GM21515 (cell line): ENCODE measurements around the gene GRXCR2.
"Not testable (repeated sequence)": the region's sequence is repeated elsewhere in the genome, so short reads cannot be mapped to it uniquely, and the experiment has no call there.

Source experiments
- ATAC-seq: cut with Tn5 transposase; IDR thresholded peaks from one replicate; pipeline ENCODE4 v1.9.1; 2021; ENCODE audit not compliant: unreplicated experiment

The GRXCR2 gene

DNA sequence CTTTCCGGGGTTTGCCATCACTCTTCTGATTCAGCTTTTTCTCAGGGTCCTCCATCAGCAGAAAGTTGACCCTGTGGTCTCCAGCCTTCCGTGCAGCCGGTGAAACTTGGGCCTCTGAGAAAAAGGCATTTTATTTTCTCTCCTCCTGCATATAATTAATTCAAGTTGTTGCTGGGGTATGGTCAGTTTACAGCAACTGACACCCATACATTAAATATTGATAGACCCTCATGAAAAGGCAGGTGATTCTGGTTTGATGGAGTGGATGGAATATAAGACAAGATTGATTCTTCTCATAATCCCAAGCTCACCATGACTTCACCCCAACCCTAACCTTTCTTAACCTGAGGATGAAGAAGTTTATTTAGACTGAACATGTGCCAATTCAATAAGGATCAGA is at the start of gene GRXCR2:
Gene GRXCR2, minus strand, starts transcription at position 101 of the 400 bp plus-strand sequence. Its CDS starts 46 bp downstream, at position 55.
- ATAC-seq = no peak

GRCh38 chr5:145922059-145922458 is 49.2 kb upstream of the GRXCR2 start:
- ATAC-seq = no peak

- ATAC-seq = no peak
Observed at GRCh38 chr5:145921211-145921610, 48.4 kb upstream of the GRXCR2 start.

DNA sequence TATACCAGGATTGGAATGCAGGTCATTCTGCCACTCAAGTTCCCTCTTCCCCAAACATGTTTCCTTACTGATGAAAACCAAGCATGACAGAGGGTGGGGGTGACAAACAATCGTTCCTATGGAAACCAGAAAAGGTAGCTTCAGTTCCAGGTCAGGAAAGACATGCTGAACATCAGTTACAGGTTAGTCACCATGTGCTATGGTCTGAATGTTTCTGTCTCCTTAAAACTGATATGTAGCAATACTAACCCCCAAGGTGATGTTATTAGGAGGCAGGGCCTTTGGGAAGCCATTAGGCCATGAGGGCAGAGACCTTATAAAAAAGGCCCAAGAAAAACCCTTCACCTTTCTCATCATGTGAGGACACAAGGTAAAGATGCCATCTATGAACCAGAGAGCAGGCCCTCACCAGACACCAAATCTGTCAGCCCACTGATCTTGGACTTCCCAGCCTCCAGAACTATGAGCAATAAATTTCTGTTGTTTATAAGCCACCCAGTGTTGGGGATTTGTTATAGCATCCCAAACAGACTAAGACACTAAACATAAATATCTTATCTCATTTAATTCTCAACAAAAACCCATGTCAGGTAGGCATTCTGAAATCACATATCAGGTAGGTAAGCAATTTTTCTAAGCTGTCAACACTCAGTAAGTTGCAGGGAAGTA is 47.9 kb upstream of the GRXCR2 start:
- ATAC-seq = no peak

- ATAC-seq = no peak
Observed at GRCh38 chr5:145919413-145919812, 46.6 kb upstream of the GRXCR2 start.

GRCh38 chr5:145918397-145918796 is 45.6 kb upstream of the GRXCR2 start:
- ATAC-seq = no peak

- ATAC-seq = no peak
Observed at GRCh38 chr5:145917288-145917687, 44.5 kb upstream of the GRXCR2 start.

- no peak for ATAC-seq
Observed at GRCh38 chr5:145915970-145916638, 43.3 kb upstream of the GRXCR2 start.

DNA sequence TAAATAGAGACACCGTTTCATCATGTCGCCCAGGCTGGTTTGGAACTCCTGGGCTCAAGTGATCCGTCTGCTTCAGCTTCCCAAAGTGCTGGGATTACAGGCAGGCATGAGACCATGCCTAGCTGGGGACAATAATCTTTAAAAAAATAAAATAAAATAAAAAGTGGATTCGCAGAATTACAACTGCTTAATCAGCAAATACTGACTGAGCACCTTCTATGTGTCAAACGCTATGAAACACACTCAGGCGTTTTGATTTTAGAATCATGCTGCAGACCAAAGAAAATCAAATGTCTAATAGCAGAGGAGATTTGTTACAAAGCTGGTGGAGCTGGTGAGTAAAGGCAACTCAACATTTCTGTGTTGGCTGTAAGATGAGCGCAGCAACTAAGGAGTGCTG is 40.9 kb upstream of the GRXCR2 start:
- no peak for ATAC-seq

- no peak for ATAC-seq
Observed at GRCh38 chr5:145912594-145912993, 39.8 kb upstream of the GRXCR2 start.

- no peak for ATAC-seq
Observed at GRCh38 chr5:145912019-145912418, 39.2 kb upstream of the GRXCR2 start.

DNA sequence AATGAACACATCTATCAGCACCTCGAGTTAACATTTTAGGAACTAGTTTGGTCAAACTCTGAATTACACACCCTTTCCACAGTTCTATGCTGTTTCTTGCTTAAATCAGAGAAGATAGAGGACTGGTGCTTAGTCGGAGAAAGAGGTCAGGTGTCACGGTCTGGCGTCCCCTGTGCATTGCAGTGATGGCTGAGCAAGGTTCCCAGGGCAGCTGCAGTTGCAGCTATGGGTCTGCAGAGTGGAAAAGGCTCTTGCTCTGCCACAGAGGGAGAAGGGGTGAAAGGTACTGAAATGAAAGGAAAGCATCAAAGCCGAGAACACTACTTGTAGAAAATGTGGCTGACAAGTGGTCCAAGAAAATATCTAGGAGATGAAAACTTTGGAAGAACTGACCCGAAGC is 38.4 kb upstream of the GRXCR2 start:
- no peak for ATAC-seq

- no peak for ATAC-seq
Observed at GRCh38 chr5:145908206-145908960, 35.6 kb upstream of the GRXCR2 start.

GRCh38 chr5:145906401-145906800 is 33.6 kb upstream of the GRXCR2 start:
- ATAC-seq = no peak

DNA sequence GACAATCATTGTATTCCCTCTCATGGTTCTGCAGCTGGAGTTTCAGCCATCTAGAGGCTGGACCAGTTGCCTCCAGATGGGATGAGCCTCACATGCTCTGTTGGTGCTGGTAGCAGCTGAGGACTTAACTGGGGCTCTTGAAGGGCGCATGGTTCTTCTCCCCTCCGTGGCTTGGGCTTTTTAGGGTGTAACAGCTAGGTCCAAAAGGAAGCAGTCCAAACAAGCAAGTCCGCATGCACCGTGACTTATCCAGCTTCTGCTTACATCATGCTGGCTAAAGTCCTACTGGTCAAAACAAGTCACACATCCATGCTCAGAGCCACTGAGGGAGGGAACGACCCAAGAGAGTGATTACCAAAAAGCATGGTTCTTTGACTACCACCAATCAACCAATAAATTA is 31.9 kb upstream of the GRXCR2 start:
- ATAC-seq = no peak

GRCh38 chr5:145903867-145904266 is 31.1 kb upstream of the GRXCR2 start:
- ATAC-seq = no peak

- ATAC-seq = peak; percentile 56
Observed at GRCh38 chr5:145903113-145903512, 30.3 kb upstream of the GRXCR2 start.

DNA sequence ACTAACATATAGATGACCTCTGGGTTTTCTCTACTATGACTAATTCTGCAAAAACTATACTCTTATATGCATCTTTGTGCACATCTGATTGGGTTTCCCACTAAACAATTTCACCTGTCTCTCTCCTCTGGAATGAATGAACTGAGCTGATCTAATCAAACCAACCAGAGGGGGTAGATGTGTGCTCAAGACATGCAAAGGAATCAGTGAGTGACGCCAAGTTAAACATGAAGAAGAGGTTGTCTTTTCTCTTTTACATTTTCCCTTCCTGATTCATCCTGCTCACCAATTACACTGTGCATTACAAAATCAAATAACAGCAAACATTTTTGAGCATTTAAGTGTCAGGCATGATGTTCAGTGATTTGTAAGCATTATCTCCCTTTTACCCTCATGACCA is 29.6 kb upstream of the GRXCR2 start:
- no peak for ATAC-seq

DNA sequence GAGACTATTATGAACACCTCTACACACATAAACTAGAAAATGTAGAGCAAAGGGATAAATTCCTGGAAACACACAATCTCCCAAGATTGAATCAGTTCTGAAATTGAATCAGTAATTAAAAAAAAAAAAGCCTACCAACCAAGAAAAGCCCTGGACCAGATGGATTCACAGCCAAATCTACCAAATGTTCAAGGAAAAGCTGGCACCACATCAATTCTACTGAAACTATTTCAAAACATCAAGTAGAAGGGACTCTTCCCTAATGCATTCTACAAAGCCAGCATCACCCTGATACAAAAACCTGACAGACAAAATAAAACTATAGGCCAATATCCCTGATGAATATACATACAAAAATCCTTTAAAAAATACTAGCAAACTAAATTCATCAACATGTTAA is 25.4 kb upstream of the GRXCR2 start:
- ATAC-seq = no peak

DNA sequence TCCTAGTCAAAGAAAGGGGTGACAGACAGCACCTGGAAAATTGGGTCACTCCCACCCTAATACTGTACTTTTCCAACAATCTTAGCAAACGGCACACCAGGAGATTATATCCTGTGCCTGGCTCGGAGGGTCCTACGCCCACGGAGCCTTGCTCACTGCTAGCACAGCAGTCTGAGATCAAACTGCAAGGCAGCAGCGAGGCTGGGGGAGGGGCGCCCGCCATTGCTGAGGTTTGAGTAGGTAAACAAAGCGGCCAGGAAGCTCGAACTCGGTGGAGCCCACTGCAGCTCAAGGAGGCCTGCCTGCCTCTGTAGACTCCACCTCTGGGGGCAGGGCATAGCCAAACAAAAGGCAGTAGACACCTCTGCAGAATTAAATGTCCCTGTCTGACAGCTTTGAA is 18.6 kb upstream of the GRXCR2 start:
- ATAC-seq = not testable (repeated sequence)

GRCh38 chr5:145889611-145890010 is 16.8 kb upstream of the GRXCR2 start:
- ATAC-seq = no peak

DNA sequence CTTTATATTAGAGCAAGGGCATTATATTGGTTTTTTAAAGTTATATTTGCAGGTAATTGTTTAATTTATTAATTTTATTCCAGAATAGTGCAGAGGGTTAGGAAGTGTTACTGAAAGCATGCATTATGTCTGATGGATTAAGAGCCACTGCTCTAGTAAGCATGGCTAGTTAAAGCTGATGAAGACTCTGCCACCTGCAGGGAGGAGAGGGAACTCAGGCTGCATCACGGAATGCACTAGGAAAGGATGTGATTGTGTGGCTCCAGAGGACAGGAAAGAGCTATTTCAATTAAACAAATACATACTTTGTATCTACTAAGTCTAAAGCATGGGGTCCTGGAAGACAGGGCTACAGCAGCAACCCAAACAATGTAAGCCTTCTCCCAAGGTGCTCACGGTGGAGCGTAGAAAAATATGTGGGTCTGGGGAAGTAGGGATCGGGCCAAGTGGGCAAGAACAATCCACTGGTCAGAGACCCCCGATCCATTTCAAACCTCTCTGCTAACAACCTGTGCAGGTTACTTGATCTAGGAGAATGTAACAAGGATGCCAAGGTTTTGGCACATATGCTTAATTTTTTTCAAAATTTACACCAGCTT is 15.3 kb upstream of the GRXCR2 start:
- no peak for ATAC-seq
